GM06990 (cell line): ENCODE data around the gene GALNT5.
"Not testable (repeated sequence)": the region's sequence is repeated elsewhere in the genome, so short reads cannot be mapped to it uniquely, and the experiment has no call there.

Source experiments
- DNase-seq: peaks from one replicate; pipeline ENCODE4 v3.0.0-alpha.2; 2011; ENCODE audit not compliant: insufficient read length; ENCODE audit errors: extremely low read depth
- H3K27me3 ChIP-seq: replicated peaks from 2 replicates; pipeline ENCODE4 v1.6.0; 2011; ENCODE audit warnings: low read length; ENCODE audit not compliant: control insufficient read depth, insufficient read depth
- H3K36me3 ChIP-seq: 2 replicates; pipeline ENCODE4 v1.5.1; 2011; ENCODE audit warnings: low read length; ENCODE audit not compliant: control insufficient read depth, insufficient read depth
- H3K4me3 ChIP-seq: replicated peaks from 2 replicates; pipeline ENCODE4 v1.5.1; 2011; ENCODE audit warnings: low read depth, mild to moderate bottlenecking, control low read depth, low read length
- TF ChIP-seq, protein P1 (sequence below): IDR thresholded peaks from 2 replicates; pipeline ENCODE4 v1.5.1; 2011; ENCODE audit warnings: low read length, control low read depth, mild to moderate bottlenecking, inconsistent platforms; ENCODE audit not compliant: insufficient read depth, poor library complexity, severe bottlenecking

Gene GALNT5

DNA sequence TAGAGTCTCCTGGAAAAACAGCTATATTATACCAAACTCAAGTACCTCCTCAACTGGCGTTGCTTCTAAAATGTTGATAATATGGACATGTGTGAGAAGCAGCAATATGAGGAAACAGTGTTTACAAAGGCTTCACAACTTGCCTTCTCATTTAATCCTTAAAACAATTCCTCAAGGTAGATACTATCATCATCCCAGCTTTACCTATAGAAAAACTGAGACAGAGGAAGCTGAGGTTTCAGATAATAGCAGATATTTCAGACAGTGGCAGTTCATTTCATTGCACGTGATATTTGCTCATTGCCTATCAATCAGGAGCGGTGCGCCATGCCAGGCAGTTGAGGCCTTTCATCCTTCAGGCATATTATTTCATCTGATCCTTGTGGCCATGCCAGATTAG lies 8.3 kb downstream of the GALNT5 start:
- H3K27me3 ChIP-seq: no peaks in the 10 kb centered on the region
- DNase-seq: no peak
- no peaks in the 10 kb centered on the region for H3K36me3 ChIP-seq
- TF ChIP-seq, protein P1, sequence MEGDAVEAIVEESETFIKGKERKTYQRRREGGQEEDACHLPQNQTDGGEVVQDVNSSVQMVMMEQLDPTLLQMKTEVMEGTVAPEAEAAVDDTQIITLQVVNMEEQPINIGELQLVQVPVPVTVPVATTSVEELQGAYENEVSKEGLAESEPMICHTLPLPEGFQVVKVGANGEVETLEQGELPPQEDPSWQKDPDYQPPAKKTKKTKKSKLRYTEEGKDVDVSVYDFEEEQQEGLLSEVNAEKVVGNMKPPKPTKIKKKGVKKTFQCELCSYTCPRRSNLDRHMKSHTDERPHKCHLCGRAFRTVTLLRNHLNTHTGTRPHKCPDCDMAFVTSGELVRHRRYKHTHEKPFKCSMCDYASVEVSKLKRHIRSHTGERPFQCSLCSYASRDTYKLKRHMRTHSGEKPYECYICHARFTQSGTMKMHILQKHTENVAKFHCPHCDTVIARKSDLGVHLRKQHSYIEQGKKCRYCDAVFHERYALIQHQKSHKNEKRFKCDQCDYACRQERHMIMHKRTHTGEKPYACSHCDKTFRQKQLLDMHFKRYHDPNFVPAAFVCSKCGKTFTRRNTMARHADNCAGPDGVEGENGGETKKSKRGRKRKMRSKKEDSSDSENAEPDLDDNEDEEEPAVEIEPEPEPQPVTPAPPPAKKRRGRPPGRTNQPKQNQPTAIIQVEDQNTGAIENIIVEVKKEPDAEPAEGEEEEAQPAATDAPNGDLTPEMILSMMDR: no peak
- H3K4me3 ChIP-seq: no peak overlapping the region

DNA sequence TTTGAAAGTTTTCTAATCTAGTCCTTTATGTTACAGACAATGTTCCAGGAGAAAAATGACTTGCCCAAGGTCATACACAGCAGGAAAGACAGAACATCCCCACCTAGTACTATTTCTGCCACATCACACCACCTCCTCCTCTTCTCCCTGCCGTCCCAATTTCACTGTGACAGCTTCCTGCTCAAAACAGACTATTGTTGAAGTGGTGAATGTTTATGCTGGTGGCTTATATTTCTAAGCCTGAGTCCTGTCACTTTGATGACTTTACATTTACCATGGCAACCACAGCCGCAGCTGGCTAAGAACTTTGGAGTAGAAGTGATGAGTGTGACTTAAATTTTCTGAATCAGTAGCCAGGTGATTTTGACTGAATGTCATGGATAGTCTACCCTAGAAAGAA lies 10.0 kb downstream of the GALNT5 start:
- Histone ChIP-seq H3K36me3 (no peaks in the 10 kb centered on the region), H3K27me3 (no peaks in the 10 kb centered on the region), H3K4me3 (no peak overlapping the region)
- DNase-seq: no peak
- TF ChIP-seq, protein P1: no peak

DNA sequence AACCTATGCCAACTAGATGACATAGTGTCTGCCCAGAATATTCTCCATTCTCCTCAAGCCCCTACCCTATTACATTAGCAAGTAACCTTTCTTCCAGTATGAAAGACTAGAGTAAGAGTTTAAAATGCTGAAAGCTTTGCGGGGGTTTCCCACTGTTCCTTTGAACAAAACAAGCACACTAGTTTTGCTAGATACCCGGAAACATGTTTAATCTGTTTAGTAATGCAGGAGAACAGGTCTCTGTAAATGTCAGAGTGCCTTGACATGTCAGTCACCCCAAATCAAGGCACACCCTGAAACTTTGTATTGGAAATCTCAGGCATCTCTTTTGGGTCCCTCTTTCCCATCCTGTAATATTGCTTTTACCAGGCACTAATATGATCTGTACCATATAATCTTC lies 11.6 kb downstream of the GALNT5 start:
- no peaks in the 10 kb centered on the region for H3K27me3 ChIP-seq
- no peaks in the 10 kb centered on the region for H3K36me3 ChIP-seq
- H3K4me3 ChIP-seq: no peak overlapping the region
- TF ChIP-seq, protein P1: no peak
- DNase-seq: no peak

GRCh38 chr2:157269922-157270321 lies 12.4 kb downstream of the GALNT5 start:
- DNase-seq: no peak
- H3K36me3 ChIP-seq: no peaks in the 10 kb centered on the region
- no peak overlapping the region for H3K4me3 ChIP-seq
- no peaks in the 10 kb centered on the region for H3K27me3 ChIP-seq
- TF ChIP-seq, protein P1: no peak

DNA sequence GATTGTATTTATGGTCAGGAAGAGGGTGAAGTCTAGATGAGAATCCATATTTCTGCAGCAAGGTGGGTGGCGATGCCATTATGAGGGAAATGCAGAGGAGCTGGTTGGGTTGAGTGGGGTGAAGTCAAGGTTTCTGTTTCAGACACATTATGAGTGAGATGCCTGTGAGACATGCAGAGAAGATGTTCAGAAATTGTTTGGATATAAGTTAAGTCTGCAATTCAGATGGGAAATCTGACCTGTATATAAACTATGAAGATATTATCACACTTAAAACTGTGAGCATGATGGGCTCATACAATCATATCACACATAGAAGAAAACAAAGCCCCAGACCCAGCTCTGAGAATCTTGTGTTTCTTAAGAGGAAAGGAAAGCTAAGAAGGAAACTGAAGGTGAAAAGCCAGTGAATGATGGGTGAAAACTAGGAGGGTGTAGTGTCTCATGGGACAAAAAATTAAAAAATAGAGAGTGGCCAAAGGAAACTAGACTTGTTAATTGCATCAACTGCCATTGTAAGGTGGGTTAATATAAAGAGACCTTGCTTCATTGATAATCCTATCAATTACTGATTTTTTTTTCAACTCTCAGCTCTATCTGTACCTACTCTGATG lies 14.2 kb downstream of the GALNT5 start:
- H3K4me3 ChIP-seq: no peak overlapping the region
- TF ChIP-seq, protein P1: no peak
- H3K27me3 ChIP-seq: no peaks in the 10 kb centered on the region
- no peak for DNase-seq
- H3K36me3 ChIP-seq: no peaks in the 10 kb centered on the region

- not testable (repeated sequence) for H3K36me3 ChIP-seq, H3K4me3 ChIP-seq, DNase-seq, H3K27me3 ChIP-seq
These were observed 21.8 kb downstream of the GALNT5 start for GRCh38 chr2:157279311-157279710.
